ENCODE results near the gene HERC4.
"Not testable (repeated sequence)": the region's sequence is repeated elsewhere in the genome, so short reads cannot be mapped to it uniquely, and the experiment has no call there.

The HERC4 gene

DNA sequence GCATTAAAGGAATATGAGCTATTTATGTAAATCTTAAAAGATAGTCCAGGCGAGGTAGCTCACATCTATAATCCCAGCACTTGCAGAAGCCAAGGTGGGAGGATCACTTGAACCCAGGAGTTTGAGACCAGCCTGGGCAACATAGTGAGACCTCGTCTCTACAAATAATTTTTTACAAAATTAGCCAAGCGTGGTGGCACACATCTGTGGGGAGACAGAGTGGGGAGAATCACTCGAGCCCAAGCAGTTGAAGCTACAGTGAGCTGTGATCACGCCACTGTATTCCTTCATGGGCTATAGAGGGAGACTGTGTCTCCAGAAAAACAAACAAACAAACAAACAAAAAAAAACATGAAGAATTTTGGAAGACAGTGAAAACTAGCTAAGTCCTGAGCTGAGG is 28.4 kb downstream of the HERC4 start:
- DNase-seq (ENCODE audit: low read depth) = no peak

DNA sequence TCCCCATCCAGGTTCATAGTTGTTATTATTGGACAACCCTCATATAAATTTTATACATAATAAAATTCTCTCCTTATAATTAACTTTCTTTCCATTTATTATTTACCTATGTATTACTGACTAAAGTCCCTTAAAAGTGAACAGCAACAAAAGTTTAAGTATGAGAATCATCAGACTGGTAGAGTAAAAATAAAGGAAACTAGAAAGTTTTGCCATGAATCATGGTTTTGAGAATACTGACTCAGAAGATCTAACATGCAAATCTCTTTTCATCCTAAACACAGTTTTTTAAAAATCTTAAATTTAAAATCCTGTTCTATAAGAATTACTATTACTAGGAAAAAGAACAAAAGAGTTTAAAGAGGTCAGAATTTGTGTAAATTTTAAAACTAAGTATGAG is 32.1 kb downstream of the HERC4 start:
- no peak for DNase-seq (ENCODE audit: low read depth)

DNA sequence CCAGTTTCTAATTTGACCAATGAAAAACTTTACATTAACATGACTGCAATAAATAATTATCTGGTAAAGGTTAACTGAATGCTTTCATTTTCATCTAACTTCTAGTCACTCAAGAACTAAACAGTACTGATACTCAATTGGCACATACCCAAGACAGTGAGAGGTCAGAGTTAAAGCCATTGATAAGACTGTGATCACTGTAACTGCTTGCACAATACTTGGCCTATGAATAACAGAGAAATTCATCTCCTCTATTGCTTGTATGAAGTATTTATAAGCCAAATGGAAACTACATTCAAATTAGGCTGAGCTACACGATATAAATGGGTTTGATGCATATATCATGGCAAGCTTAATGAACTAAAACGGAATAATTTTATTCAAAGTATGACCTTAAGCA is 43.0 kb downstream of the HERC4 start:
- no peak for DNase-seq (ENCODE audit: low read depth)

DNA sequence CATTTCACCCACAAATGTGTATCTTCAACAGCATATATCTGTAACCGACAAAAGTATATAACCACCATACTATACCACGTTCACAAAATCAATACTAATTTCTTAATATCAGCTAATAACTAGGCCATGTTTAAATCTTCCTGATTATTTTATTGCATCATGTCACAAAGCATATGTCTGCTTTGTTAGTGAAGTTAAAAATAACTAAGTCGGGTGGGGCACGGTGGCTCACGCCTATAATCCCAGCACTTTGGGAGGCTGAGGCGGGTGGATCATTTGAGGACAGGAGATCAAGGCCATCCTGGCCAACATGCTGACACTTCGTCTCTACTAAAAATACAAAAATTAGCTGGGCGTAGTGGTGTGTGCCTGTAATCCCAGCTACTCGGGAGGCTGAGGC is 47.7 kb downstream of the HERC4 start:
- DNase-seq (ENCODE audit: low read depth) = no peak

DNA sequence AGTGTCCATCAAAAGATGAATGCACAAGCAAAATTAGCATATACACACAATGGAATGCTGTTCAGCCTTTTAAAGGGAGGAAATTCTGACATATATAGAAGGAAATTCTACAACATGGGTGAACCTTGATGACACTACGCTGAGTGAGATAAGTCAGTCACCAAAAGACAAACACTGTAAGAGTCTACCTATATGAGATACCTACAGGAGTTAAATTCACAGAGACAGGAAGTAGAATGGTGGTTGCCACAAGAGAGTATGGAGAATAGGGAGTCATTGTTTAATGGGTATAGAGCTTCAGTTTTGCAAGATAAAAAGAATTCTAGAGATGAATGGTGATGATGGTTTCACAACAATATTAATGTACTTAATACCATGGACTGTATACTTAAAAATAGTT is 51.8 kb downstream of the HERC4 start:
- DNase-seq (ENCODE audit: low read depth) = no peak

DNA sequence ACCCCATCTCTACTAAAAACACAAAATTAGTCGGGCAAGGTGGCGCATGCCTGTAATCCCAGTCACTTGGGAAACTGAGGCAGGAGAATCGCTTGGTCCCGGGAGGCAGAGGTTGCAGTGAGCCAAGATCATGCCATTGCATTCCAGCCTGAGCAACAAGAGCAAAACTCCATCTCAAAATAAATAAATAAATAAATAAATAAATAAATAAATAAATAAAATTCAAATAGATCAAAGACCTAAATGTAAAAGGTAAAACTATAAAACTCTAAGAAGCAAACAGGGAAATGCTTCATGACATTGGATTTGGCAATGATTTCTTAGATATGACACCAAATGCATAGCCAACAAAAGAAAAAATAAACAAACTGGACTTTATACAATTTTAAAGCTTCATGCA is 52.8 kb downstream of the HERC4 start:
- DNase-seq (ENCODE audit: low read depth) = not testable (repeated sequence)

DNA sequence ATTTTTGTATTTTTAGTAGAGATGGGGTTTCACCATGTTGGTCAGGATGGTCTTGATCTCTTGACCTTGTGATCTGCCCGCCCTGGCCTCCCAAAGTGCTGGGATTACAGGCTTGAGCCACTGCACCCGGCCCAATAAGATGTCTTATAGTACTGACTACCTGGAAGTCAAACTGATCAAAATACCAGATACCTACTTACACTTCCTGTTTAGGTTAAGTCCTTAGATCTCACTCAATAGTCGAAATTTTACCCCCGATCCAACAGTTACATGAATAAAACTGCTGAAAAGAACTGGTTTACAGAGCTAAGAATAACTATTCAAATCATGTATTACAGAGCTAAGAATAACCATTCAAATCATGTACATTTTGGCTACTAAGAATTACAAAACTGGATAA is 58.6 kb downstream of the HERC4 start:
- DNase-seq (ENCODE audit: low read depth) = not testable (repeated sequence)

DNA sequence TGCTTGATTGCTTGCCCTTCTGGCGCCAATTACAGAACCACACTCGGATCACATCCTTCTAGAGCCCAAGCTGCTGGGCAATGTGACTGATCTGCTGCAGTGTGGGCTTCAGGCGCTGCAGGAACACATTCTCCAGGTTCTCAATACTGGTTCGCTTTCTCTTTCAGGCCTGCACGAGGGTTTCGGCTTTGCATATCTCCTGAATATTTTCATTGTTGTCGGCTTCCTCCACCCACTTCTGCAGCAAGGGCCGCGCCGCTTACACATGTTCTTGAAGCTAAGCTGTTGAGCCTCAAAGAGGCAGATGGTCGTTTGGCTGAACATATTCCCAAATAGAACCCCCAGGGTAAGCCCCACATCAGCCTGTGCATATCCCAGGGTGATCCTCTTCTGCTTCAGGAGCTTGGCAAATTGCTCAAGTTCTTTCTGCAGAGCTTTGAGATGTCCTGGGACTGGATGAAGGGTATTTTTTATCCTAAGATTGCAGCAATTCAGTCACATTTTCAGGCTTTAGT is 64.6 kb downstream of the HERC4 start:
- no peak for DNase-seq (ENCODE audit: low read depth)

DNA sequence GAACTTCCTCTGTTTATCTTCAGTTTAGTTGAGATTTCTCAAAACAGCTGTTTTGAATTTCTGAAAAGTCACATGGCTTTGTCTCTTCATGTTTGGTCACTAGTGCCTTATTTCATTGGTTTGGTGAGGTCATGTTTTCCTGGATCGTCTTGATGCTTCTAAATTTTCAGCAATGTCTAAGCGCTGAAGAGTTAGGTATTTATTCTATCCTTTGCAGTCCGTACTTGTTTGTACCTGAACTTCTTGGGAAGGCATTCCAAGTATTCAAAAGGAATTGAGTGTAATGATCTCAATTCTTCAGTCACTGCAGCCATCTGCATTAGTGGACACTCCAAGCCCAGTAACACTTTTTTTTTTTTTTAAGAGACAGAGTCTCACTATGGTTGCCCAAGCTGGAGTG is 67.7 kb downstream of the HERC4 start:
- DNase-seq (ENCODE audit: low read depth) = no peak

DNA sequence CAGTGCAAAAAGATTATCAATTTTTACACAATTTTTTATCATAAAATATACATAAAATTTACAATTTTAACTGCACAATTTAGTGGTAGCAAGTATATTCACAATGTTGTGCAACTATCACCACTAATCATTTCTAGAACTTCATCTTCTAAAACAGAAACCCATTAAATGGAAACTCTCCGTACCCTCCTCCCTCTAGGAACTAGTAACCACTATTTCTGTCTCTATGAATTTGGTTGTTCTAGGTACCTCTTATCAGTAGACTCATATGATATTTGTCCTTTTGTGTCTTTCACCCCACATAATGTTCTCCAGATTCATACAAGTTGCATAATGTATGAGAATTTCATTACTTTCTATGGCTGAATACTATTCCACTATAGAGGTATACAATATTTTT is 73.5 kb downstream of the HERC4 start:
- DNase-seq (ENCODE audit: low read depth) = no peak

DNA sequence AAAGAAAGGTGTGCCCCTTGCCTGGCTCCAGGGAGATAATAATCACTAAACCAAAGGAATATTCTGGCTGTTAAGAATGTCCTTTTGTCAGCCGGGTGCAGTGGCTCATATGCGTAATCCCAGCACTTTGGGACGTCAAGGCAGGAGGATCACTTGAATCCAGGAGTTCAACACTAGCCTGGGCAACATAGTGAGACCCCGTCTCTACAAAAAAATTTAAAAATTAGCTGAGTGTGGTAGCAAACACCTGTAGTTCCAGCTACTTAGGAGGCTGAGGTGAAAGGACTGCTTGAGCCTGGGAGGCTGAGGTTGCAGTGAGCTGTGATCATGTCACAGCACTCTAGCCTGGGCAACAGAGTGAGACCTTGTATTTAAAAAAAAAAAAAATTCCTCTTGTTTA is 74.1 kb downstream of the HERC4 start:
- no peak for DNase-seq (ENCODE audit: low read depth)

DNA sequence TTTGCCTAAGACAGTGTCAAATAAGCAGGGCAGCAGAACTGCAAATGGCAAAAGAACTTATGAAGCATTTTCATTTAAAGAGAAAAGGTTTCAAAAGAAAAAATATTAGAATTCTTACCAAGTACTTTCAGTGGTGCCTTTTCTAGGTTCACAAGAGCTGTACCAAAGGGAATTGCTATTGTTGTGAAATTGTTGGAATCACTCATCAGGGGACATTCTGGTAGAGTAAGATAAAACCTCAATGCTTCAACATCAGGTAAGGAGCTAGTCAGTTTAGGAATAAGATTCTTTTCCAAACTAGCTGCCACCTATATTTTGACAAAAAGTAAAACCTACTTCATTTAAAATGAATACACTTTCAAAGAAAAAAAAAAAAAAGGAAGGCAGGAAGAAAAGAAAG is 85.0 kb downstream of the HERC4 start:
- DNase-seq (ENCODE audit: low read depth) = no peak

DNA sequence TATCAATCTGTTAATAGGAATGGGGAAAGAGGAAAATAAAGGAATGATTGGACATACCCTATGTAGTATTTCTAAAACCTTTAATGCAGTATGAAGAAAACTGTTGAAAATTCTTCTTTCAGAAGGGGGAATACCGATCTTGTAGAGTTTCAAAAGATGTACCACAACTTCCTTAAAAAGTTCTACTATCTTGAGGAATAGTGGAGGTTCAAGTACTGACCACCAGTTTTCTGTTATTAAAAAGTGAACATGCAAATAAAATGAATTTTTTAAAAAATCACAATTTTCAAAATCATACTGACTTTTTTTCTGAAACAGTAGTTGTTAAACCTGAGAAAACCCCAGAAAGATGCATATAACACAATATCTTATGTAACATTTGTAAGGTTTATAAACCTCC is 86.5 kb downstream of the HERC4 start:
- DNase-seq (ENCODE audit: low read depth) = no peak

DNA sequence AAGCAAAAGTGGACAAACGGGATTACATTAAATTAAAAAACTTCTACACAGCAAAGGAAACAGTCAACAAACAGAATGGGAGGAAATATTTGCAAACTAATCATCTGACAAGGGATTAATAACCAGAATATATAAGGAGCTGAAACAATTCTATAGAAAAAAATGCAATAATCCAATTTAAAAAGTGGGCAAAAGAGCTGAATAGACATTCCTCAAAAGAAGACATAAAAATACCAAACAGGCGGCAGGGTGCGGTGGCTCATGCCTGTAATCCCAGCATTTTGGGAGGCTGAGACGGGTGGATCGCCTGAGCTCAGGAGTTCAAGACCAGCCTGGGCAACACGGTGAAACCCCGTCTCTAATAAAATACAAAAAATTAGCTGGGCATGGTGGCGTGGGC is 92.5 kb downstream of the HERC4 start:
- DNase-seq (ENCODE audit: low read depth) = not testable (repeated sequence)

DNA sequence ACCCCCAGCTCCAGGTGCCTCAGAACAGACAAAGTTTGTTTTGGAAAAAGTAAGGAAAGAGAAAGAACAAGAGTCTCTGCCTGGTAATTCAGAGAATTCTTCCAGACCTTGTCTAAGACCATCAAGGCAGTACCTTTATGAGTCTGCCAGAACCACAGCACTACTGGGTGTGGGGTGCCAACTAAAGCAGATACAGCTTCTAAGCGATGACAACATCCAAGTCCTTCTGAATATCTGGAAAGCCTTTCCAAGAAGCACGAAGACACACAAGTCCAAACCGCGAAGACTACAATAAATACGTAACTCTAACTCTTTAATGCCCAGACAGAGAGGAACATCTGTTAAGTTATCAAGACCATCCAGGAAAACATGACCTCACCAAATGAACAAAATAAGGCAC is 96.3 kb downstream of the HERC4 start:
- DNase-seq (ENCODE audit: low read depth) = no peak

DNA sequence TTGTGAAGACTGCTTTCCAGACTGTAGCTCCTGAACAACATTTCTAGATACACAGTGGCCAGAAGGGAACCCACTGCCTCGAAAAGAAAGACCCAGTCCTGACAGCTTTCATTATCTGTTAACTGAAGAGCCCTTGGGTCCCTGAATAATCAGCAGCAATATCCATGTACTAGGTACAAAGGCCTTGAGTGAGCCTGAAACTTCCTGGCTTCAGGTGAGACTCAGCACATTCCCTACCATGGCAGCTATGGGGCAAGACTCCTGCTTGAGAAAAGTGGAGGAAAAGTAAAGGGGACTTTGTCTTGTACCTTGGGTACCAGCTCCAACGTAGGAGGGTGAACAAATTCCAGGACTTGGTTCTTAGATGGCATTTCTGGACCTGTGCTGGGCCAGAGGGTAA is 97.8 kb downstream of the HERC4 start:
- DNase-seq (ENCODE audit: low read depth) = no peak

DNA sequence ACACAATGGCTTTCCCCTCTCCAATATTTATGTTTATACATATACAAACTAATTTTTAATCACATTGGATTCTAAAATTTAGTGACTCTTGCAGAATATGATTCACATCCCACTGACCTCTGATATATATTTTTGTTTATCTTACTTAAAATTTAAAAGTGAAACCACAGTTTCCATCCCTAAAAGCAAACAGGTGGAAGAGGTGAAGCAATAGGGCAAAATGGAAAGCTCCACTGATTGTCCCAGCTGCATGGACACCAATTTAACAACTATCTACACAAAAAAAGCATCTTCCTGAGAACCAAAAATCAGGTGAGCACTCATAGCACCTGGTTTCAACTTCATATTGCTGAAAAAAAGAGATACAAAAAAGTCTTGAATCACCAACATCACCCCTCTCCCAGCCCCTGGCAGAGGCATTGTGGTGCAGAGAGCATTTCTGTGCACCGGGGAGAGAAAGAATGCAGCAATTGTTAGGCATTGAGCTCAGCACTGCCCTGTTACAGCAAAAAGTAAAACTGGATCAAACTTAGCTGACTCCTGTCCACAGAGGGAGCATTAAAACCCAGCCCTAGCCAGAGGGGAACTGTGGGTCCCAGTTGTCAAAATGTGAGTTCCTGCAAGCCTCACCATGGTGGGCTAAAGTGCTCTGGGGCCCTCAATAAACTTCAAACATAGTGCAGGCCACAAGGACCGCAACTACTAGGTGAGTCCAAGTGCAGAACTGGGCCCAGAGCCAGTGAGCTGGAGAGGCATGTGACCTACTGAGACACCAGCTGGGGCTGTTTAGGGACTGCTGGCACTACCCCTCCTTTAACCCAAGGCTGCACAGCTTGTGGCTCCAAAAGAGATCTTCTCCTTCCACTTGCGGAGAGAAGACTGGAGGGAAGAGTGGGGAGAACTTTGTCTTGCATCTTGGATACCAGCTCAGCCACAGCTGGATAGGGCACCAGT is 98.5 kb downstream of the HERC4 start:
- DNase-seq (ENCODE audit: low read depth) = no peak

DNA sequence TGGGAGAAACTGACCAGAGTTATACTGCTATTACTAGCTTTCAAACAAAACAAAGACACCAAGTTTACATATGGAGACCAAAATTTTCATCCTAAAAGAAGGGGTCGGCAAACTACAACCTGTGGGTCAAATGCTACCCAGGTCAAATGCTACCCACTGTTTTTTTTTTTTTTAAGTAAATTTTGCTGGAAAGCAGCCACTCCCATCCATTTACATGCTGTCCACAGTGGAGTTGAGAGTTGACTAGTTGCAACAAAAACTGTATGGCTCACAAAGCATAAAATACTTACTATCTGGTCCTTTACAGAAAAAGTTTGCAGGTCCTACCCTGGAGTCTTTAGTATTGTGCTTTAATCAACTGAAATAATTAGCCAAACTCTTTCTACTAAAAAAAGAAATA is 99.2 kb downstream of the HERC4 start:
- no peak for DNase-seq (ENCODE audit: low read depth)

DNA sequence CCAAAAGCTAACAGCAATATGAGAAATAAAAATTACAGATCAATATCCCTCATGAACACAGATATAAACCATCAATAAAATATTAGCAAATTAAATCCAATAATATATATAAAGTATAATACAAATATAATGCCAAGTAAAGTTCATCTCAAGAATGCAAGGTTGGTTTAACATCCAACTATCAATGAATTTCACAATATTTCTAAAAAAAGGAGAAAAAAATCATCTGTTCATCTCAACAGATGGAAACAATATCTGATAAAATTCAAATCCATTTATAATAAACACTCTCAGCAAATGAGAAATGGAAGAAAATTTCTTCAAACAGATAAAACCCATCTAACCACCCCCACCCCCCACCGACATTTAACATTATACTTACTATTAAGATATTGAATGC is 103.8 kb downstream of the HERC4 start:
- DNase-seq (ENCODE audit: low read depth) = no peak

DNA sequence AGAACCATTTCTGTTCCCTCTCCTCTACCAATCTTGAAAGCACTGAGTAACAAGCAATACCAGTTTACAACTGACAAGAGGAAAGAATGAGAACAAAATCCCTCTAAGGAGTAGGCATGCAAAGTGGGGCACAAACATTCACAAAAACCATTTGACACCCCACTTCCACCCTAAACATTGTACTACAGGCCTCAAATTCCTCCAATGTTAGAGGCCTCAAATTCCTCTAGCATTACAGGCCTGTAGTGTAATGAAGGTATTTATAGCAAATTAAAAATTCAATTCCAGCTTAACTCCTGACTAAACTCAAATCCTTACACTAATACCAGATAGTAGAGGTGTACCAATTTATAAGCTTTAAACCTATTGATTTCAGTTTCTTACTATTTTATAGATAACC is 105.2 kb downstream of the HERC4 start:
- DNase-seq (ENCODE audit: low read depth) = no peak

DNA sequence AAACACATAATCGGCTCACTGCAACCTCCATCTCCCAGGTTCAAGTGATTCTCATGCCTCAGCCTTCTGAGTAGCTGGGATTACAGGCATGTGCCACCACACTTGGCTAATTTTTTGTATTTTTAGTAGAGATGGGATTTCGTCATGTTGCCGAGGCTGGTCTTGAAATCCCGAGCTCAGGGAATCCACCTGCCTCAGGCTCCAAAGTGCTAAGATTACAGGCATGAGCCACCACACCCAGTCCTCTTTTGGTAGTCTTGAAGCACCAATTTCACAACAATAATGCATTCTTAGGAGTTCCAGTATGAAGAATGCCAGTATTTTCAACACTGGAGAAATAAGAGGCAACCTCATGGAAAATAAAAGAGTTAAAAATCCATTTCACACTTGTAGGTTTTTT is 109.0 kb downstream of the HERC4 start:
- DNase-seq (ENCODE audit: low read depth) = not testable (repeated sequence)

DNA sequence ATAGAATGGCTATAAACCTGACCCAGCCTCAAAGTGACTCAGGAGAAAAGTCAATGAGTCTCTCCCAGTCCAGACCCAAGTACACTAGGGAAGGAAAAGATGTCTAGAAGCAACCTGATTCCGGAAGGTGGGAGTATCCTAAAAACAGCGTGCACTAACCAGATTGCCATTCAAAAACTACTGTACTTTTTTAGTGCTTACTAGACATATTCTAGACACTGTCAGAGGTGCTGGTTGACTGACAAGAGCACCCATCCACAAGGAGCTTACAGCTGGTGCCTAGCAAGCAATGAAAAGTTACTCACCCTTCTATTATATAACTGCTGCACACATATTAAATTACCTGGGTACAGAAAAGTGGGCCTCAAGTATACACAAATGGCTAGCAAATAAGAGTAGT is 109.6 kb downstream of the HERC4 start:
- no peak for DNase-seq (ENCODE audit: low read depth)

DNA sequence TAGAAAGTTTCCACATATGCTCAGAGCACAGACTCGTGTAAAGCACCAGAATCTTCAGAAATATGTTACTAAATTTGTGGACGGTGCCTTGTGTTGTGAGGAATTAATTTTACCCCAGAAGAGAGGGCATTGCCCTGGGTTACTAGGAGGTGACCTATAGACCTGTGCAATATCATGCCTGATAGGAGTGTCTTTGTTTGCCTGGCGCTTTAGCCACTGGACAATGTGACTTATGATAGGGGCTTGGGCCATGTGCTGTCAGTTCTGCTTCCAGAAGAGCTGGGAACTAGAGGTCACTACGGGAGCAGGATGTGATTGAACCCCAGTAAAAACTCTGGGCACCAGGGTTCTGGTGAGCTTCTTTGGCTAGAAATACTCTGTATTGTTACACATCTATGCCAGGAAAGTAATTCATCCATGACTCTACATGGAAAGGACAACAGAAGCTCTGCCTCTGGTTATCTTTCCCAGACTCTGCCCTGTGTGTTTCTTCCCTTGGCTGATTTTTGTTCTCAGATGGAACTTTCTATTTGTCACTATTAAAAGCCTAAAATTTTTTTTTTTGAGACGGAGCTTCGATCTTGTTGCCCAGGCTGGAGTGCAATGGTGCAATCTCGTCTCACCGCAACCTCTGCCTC is 115.1 kb downstream of the HERC4 start:
- DNase-seq (ENCODE audit: low read depth) = no peak

Data from stimulated activated CD8-positive, alpha-beta memory T cell treated with anti-CD3 and anti-CD28 coated beads, Interleukin-7, amount 100 ng/mL, for 24 hours (primary cell).